HepG2 (cell line): ENCODE data around the gene PGPEP1. TPM values are rescaled to one million over a fixed set of nuclear protein-coding genes. Genes with fewer than 3 reads are reported as not detected.
A peak's percentile ranks its signal among the peaks of the same experiment; 100 is the strongest.

Experiments used
- ERF ChIP-seq: IDR thresholded peaks from 2 replicates; pipeline ENCODE4 v1.6.1; 2018; ENCODE audit warnings: missing biosample characterization, missing genetic modification reagents
- GTF2F1 ChIP-seq: fragments of 150-350 bp; IDR thresholded peaks from 2 replicates; pipeline ENCODE4 v1.6.1; 2014; ENCODE audit warnings: low read length
- KLF6 ChIP-seq: IDR thresholded peaks from 2 replicates; pipeline ENCODE4 v1.8.0; 2016; ENCODE audit warnings: missing biosample characterization, missing genetic modification reagents
- NFIC ChIP-seq: IDR thresholded peaks from 2 replicates; pipeline ENCODE4 v1.6.1; 2012; ENCODE audit warnings: mild to moderate bottlenecking, low read length, inconsistent platforms
- PHB2 ChIP-seq: fragments of 450-650 bp; IDR thresholded peaks from 2 replicates; pipeline ENCODE4 v1.6.1; 2018; ENCODE audit not compliant: partially characterized antibody
- PHF21A ChIP-seq: sonication (generic); formaldehyde crosslinking; IDR thresholded peaks from 2 replicates; pipeline ENCODE4 v1.5.0; 2020; ENCODE audit warnings: mild to moderate bottlenecking, missing genetic modification reagents
- REPIN1 ChIP-seq: sonication (generic); formaldehyde crosslinking; IDR thresholded peaks from 2 replicates; pipeline ENCODE4 v1.8.0; 2022; ENCODE audit warnings: missing genetic modification reagents, low read depth, mild to moderate bottlenecking, borderline replicate concordance
- RFX3 ChIP-seq: IDR thresholded peaks from 2 replicates; pipeline ENCODE4 v1.6.1; 2016; ENCODE audit warnings: missing biosample characterization, missing genetic modification reagents
- TCF7 ChIP-seq: sonication (generic); IDR thresholded peaks from 2 replicates; pipeline ENCODE4 v1.6.1; 2016; ENCODE audit warnings: antibody characterized with exemption, low read depth
- ZNF367 ChIP-seq: sonication (generic); formaldehyde crosslinking; IDR thresholded peaks from 2 replicates; pipeline ENCODE4 v1.4.0; 2020; ENCODE audit warnings: missing genetic modification reagents, borderline replicate concordance
- ZNF432 ChIP-seq: sonication (generic); formaldehyde crosslinking; IDR thresholded peaks from 2 replicates; pipeline ENCODE4 v1.5.0; 2020; ENCODE audit warnings: missing genetic modification reagents, mild to moderate bottlenecking, borderline replicate concordance
- ZNF788 ChIP-seq: sonication (generic); formaldehyde crosslinking; IDR thresholded peaks from 2 replicates; pipeline ENCODE4 v1.5.0; 2020; ENCODE audit warnings: mild to moderate bottlenecking, missing genetic modification reagents, borderline replicate concordance
- ZNF883 ChIP-seq: sonication (generic); formaldehyde crosslinking; IDR thresholded peaks from 2 replicates; pipeline ENCODE4 v1.5.1; 2020; ENCODE audit warnings: mild to moderate bottlenecking, missing genetic modification reagents; ENCODE audit errors: not compliant biosample characterization
- polyA plus RNA-seq, 8 experiments: library from polyadenylated mRNA; depleted of rRNA in 3 of 8; stranded (reverse) in 7 of 8; unstranded in 1 of 8; fragments of >200 nt; fragmentation: Illumina TruSeq in 4 of 8; extraction: Trizol in 4 of 8; gene quantifications; 2 replicates each; pipeline versions ENCODE4 v1.2.1 to v1.2.3, GENCODE V29; 2011 to 2016; ENCODE audit warnings: low read depth in 4 of 8, missing spikeins in 1 of 8, mixed read lengths in 1 of 8; ENCODE audit not compliant: insufficient read depth in 1 of 8
- total RNA-seq, 5 experiments: library from RNA; depleted of rRNA; stranded (reverse); fragments of >200 nt; fragmentation: Illumina TruSeq; extraction: Trizol; gene quantifications; 2 replicates each; pipeline ENCODE4 v1.2.3, GENCODE V29; 2016; ENCODE audit warnings: low read depth in 1 of 5
- TF ChIP-seq, protein P1 (sequence below), 2 experiments: sonication (generic) in 1 of 2; formaldehyde crosslinking in 1 of 2; IDR thresholded peaks; 2 replicates each; pipeline versions ENCODE4 v1.4.0 to v1.6.1; 2018 to 2020; ENCODE audit warnings: missing genetic modification reagents in 2 of 2, borderline replicate concordance in 1 of 2, low read depth in 1 of 2, mild to moderate bottlenecking in 1 of 2, missing biosample characterization in 1 of 2
- TF ChIP-seq, protein P2 (sequence below): sonication (generic); formaldehyde crosslinking; IDR thresholded peaks from 2 replicates; pipeline ENCODE4 v1.4.0; 2020; ENCODE audit warnings: mild to moderate bottlenecking, missing genetic modification reagents
- TF ChIP-seq, protein P3 (sequence below): sonication (generic); formaldehyde crosslinking; IDR thresholded peaks from 2 replicates; pipeline ENCODE4 v1.8.1; 2023; ENCODE audit warnings: missing genetic modification reagents, mild to moderate bottlenecking, borderline replicate concordance
- TF ChIP-seq, protein P4 (sequence below): sonication (generic); formaldehyde crosslinking; IDR thresholded peaks from 2 replicates; pipeline ENCODE4 v1.9.0; 2021; ENCODE audit warnings: mild to moderate bottlenecking, missing genetic modification reagents
- TF ChIP-seq, protein P5 (sequence below): sonication (generic); formaldehyde crosslinking; IDR thresholded peaks from 2 replicates; pipeline ENCODE4 v1.9.0; 2022; ENCODE audit warnings: low read depth, missing genetic modification reagents

The PGPEP1 gene
- total and polyA plus RNA-seq, 2 of the 13 experiments (the other 11 are each of a cell fraction or from before 2014, with no cell fraction given) = 53.1 to 56.6 TPM

DNA sequence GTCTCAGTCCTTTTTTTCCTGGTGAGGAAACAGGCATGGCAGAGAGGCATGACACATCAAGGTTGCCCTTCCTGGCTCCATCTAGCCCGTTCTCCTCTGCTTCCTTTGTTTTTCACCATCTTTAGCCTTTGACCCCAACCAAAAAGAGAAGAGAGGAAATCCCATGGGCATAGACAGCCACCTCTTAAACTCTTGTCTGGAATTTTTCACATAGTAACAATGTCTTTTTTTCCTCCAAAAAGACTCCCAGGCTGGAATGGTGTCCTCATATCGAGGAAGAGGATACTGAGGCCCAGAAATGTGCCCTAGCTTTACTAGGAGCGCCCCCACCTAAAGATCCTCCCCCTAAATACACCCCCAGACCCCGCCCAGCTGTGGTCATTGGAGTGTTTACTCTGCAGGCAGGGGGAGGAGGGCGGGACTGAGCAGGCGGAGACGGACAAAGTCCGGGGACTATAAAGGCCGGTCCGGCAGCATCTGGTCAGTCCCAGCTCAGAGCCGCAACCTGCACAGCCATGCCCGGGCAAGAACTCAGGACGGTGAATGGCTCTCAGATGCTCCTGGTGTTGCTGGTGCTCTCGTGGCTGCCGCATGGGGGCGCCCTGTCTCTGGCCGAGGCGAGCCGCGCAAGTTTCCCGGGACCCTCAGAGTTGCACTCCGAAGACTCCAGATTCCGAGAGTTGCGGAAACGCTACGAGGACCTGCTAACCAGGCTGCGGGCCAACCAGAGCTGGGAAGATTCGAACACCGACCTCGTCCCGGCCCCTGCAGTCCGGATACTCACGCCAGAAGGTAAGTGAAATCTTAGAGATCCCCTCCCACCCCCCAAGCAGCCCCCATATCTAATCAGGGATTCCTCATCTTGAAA lies 45.5 kb downstream of the PGPEP1 start, which contains the start of gene GDF15 (continued):
- TF ChIP-seq, protein P1, sequence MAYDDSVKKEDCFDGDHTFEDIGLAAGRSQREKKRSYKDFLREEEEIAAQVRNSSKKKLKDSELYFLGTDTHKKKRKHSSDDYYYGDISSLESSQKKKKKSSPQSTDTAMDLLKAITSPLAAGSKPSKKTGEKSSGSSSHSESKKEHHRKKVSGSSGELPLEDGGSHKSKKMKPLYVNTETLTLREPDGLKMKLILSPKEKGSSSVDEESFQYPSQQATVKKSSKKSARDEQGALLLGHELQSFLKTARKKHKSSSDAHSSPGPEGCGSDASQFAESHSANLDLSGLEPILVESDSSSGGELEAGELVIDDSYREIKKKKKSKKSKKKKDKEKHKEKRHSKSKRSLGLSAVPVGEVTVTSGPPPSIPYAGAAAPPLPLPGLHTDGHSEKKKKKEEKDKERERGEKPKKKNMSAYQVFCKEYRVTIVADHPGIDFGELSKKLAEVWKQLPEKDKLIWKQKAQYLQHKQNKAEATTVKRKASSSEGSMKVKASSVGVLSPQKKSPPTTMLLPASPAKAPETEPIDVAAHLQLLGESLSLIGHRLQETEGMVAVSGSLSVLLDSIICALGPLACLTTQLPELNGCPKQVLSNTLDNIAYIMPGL (CRISPR knock-in tag; IDR thresholded peaks at IDR 0.05; ENCODE audit: borderline replicate concordance in 1 of 2, low read depth in 1 of 2) = peak; percentile 98 to 99
- TF ChIP-seq REPIN1 (CRISPR knock-in tag) = peak; percentile 96
- peak; percentile 94 for TF ChIP-seq ZNF367 (CRISPR knock-in tag)
- TF ChIP-seq, protein P2, sequence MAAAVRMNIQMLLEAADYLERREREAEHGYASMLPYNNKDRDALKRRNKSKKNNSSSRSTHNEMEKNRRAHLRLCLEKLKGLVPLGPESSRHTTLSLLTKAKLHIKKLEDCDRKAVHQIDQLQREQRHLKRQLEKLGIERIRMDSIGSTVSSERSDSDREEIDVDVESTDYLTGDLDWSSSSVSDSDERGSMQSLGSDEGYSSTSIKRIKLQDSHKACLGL (CRISPR knock-in tag) = no peak
- TF ChIP-seq, protein P3, sequence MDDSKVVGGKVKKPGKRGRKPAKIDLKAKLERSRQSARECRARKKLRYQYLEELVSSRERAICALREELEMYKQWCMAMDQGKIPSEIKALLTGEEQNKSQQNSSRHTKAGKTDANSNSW (CRISPR knock-in tag) = no peak
- no peak for TF ChIP-seq ZNF883
- TF ChIP-seq ZNF788 (CRISPR knock-in tag) = peak; percentile 88; the same call in 1 of the 2 replicates
- TF ChIP-seq GTF2F1 = peak; percentile 94
- TF ChIP-seq RFX3 (CRISPR knock-in tag) = no peak
- peak; percentile 70 for TF ChIP-seq NFIC
- peak; percentile 91 for TF ChIP-seq KLF6 (CRISPR knock-in tag)
- TF ChIP-seq, protein P4, sequence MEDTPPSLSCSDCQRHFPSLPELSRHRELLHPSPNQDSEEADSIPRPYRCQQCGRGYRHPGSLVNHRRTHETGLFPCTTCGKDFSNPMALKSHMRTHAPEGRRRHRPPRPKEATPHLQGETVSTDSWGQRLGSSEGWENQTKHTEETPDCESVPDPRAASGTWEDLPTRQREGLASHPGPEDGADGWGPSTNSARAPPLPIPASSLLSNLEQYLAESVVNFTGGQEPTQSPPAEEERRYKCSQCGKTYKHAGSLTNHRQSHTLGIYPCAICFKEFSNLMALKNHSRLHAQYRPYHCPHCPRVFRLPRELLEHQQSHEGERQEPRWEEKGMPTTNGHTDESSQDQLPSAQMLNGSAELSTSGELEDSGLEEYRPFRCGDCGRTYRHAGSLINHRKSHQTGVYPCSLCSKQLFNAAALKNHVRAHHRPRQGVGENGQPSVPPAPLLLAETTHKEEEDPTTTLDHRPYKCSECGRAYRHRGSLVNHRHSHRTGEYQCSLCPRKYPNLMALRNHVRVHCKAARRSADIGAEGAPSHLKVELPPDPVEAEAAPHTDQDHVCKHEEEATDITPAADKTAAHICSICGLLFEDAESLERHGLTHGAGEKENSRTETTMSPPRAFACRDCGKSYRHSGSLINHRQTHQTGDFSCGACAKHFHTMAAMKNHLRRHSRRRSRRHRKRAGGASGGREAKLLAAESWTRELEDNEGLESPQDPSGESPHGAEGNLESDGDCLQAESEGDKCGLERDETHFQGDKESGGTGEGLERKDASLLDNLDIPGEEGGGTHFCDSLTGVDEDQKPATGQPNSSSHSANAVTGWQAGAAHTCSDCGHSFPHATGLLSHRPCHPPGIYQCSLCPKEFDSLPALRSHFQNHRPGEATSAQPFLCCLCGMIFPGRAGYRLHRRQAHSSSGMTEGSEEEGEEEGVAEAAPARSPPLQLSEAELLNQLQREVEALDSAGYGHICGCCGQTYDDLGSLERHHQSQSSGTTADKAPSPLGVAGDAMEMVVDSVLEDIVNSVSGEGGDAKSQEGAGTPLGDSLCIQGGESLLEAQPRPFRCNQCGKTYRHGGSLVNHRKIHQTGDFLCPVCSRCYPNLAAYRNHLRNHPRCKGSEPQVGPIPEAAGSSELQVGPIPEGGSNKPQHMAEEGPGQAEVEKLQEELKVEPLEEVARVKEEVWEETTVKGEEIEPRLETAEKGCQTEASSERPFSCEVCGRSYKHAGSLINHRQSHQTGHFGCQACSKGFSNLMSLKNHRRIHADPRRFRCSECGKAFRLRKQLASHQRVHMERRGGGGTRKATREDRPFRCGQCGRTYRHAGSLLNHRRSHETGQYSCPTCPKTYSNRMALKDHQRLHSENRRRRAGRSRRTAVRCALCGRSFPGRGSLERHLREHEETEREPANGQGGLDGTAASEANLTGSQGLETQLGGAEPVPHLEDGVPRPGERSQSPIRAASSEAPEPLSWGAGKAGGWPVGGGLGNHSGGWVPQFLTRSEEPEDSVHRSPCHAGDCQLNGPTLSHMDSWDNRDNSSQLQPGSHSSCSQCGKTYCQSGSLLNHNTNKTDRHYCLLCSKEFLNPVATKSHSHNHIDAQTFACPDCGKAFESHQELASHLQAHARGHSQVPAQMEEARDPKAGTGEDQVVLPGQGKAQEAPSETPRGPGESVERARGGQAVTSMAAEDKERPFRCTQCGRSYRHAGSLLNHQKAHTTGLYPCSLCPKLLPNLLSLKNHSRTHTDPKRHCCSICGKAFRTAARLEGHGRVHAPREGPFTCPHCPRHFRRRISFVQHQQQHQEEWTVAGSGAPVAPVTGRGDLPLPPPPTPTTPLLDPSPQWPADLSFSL = no peak
- TF ChIP-seq ZNF432 (CRISPR knock-in tag) = peak; percentile 65; the same call in 1 of the 2 replicates
- TF ChIP-seq ERF = peak; percentile 84; the same call in 1 of the 2 replicates
- peak; percentile 88 for TF ChIP-seq PHF21A
- TF ChIP-seq PHB2 = no peak
- TF ChIP-seq, protein P5, sequence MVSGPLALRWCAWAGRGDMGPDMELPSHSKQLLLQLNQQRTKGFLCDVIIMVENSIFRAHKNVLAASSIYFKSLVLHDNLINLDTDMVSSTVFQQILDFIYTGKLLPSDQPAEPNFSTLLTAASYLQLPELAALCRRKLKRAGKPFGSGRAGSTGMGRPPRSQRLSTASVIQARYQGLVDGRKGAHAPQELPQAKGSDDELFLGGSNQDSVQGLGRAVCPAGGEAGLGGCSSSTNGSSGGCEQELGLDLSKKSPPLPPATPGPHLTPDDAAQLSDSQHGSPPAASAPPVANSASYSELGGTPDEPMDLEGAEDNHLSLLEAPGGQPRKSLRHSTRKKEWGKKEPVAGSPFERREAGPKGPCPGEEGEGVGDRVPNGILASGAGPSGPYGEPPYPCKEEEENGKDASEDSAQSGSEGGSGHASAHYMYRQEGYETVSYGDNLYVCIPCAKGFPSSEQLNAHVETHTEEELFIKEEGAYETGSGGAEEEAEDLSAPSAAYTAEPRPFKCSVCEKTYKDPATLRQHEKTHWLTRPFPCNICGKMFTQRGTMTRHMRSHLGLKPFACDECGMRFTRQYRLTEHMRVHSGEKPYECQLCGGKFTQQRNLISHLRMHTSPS (CRISPR knock-in tag) = 0 out of 2 replicates have a peak, but pooled peaks have one; percentile 28
- peak; percentile 62 for TF ChIP-seq TCF7
